Subcutaneous adipose tissue (tissue), 4 donors: ENCODE data around the gene EAPP. TPM values are rescaled to one million over a fixed set of nuclear protein-coding genes. Genes with fewer than 3 reads are reported as not detected.

Experiments used
- total RNA-seq, 4 donors: library from RNA; depleted of rRNA; stranded (reverse); fragments of >200 nt; gene quantifications; one replicate each; pipeline ENCODE4 v1.1.0, GENCODE V29; 2016
- TF ChIP-seq, protein P1 (sequence below): fragments of 450-650 bp; IDR thresholded peaks from one replicate; pipeline ENCODE4 v1.5.1; 2016; ENCODE audit warnings: low read depth, mild to moderate bottlenecking, control low read depth, antibody characterized with exemption, moderate library complexity

Gene EAPP, protein sequence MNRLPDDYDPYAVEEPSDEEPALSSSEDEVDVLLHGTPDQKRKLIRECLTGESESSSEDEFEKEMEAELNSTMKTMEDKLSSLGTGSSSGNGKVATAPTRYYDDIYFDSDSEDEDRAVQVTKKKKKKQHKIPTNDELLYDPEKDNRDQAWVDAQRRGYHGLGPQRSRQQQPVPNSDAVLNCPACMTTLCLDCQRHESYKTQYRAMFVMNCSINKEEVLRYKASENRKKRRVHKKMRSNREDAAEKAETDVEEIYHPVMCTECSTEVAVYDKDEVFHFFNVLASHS
- 10 to 100 TPM; 28.8 to 60.2 (median 41.4) TPM for total RNA-seq

DNA sequence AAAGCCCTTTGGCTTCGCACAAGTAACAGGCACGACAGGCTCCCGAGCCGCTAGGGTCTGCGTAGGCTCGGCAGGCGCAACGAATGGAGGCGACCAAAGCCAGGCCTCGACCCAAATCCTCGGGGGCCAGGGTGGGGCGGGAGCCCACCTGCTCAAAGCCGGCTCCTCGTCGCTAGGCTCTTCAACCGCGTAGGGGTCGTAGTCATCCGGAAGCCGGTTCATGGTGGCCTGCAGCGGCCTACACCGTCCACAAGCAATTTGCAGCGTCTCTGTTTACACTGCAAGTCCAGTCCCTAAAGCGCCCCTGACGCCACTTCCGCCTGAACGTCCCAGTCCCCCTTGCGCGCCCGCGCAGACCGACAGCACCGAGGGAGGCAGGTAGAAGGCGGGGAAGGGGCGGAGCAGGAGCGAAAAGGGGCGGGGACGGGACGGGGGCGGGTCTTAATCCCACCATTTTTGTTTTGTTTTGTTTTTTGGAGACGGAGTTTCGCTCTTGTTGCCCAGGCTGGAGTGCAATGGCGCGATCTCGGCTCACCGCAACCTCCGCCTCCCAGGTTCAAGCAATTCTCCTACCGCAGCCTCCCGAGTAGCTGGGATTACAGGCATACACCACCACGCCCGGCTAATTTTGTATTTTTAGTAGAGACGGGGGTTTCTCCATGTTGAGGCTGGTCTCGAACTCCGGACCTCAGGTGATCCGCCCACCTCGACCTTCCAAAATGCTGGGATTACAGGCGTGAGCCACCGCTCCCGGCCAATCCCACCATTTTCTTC lies at the start of gene EAPP:
Gene EAPP (minus strand): TSS at position 295 of the 774 bp plus-strand sequence. CDS start 73 bp downstream, at position 222.
- TF ChIP-seq, protein P1, sequence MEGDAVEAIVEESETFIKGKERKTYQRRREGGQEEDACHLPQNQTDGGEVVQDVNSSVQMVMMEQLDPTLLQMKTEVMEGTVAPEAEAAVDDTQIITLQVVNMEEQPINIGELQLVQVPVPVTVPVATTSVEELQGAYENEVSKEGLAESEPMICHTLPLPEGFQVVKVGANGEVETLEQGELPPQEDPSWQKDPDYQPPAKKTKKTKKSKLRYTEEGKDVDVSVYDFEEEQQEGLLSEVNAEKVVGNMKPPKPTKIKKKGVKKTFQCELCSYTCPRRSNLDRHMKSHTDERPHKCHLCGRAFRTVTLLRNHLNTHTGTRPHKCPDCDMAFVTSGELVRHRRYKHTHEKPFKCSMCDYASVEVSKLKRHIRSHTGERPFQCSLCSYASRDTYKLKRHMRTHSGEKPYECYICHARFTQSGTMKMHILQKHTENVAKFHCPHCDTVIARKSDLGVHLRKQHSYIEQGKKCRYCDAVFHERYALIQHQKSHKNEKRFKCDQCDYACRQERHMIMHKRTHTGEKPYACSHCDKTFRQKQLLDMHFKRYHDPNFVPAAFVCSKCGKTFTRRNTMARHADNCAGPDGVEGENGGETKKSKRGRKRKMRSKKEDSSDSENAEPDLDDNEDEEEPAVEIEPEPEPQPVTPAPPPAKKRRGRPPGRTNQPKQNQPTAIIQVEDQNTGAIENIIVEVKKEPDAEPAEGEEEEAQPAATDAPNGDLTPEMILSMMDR = no peak

DNA sequence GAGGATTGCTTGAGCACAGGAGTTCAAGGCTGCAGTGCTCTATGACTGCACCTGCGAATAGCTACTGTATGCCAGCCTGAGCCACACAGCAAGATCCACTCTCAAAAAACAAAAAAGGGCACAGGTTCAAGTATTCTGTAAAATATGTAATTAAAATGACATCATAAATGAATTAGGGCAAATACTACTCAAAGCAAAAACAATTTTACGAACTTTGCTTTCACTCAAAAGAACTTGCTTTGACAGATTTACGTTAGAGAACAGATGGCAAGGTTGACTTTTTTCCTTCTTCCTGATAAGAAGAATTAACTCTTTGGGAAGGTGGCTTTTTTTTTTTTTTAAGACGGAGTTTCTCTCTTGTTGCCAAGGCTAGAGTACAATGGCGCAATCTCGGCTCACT lies 44.0 kb upstream of the EAPP start:
- TF ChIP-seq, protein P1 = no peak

DNA sequence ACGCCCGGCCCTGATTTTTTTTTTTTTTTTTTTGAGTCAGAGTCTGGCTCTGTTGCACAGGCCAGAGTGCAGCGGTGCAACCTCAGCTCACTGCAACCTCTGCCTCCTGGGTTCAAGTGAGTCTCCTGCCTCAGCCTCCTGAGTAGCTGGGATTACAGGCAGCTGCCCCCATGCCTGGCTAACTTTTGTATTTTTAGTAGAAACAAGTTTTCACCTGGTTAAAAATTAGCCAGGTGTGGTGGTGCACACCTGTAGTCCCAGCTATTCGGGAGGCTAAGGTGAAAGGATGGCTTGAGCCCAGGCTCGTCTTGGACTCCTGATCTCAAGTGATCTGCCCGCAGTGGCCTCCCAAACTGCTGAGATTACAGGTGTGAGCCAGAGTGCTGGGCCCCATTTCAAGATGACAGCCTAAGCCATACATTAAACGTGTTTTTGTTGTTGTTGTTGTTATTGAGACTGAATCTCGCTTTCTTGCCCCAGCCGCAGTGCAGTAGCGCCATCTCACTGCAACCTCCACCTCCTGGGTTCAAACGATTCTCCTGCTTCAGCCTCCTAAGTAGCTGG lies 42.7 kb upstream of the EAPP start:
- TF ChIP-seq, protein P1 = no peak

DNA sequence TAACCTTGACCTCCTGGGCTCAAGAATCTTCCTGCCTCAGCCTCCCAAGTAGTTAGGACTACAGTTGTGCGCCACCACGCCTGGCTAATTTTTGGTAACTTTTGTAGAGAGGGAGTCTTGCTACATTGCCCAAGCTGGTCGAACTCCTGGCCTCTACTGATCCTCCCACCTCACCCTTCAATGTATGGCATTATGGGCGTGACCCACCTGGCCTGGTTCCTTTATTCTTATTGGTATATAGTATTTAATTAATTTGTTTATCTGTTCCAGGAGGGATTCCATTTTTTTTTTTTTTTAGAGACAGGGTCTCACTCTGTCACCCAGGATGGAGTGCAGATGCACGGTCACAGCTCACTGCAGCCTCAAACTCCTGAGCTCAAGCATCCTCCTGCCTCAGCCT lies 40.9 kb upstream of the EAPP start:
- TF ChIP-seq, protein P1 = no peak

DNA sequence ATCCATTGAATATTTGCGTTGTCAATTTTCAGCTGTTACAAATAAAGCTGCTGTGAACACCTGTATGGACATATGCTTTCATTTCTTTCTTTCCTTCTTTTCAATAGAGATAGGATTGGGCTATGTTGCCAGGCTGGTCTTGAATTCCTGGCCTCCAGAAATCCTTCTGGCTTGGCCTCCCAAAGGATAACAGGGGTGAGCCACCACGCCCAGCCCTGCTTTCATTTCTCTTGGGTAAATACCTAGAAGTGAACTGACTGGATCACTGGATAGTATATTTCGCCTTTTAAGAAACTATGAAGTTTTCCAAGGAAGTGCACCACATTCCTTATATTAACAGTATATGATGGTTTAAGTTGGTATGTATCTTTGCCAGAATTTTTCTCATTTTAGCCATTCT lies 32.3 kb upstream of the EAPP start:
- TF ChIP-seq, protein P1 = no peak

DNA sequence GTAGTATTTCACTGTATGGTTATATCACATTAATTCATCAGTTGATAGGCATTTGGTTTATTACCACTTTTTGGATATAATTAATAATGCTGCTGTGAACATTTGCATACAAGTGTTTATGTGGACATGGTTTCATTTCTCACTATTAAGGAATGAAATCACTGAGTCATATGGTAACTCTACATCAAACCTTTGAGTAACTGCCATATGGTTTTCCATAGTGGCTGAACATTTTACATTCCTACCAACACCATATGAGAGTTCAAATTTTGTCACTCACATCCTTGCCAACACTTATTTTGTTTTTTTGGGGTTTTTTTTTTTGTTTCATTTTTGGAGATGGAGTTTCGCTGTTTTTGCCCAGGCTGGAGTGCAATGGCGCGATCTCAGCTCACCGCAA lies 30.2 kb upstream of the EAPP start:
- TF ChIP-seq, protein P1 = no peak

DNA sequence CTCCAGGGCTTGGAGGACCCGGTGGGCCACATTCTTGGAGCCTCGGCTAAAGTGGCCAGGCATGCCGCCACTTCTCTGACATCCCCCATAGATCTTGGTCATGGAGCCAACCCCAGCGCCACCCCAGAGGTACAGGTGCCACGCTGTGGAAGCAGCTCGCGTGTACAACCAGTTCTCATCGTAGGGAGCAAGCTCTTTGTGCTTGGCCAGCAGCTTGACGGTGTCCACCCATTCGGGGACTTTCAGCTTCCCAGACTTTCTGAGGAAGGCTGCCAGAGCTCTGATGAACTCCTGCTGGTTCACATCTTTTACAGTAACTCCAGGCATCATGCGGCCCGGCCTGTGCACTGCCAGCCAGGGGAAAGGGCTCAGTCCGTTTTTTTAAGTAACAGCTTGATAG lies 29.3 kb upstream of the EAPP start:
- TF ChIP-seq, protein P1 = no peak
